Measurements from ENCODE around the gene LATS2.

- TF ChIP-seq CTCF (IDR thresholded peaks at IDR 0.05 in 8 of 11, conservative IDR thresholded peaks at IDR 0.05 in 3 of 11) (no peak), POLR2AphosphoS5 (IDR thresholded peaks at IDR 0.05) (no peak)
Observed at GRCh38 chr13:21040120-21040826, 21.1 kb downstream of the LATS2 start.
